Effector memory CD4-positive, alpha-beta T cell (primary cell): ENCODE data around the gene CAMK2G.

Source experiments
- DNase-seq, 3 donors: peaks; one replicate each; pipeline ENCODE4 v3.0.0-alpha.2; 2020
- H3K27ac ChIP-seq: 2 replicates; pipeline ENCODE4 v1.7.0; 2013; ENCODE audit warnings: mild to moderate bottlenecking, low read length, moderate library complexity; ENCODE audit not compliant: insufficient read depth, poor library complexity, severe bottlenecking
- H3K27me3 ChIP-seq: replicated peaks from 2 replicates; pipeline ENCODE4 v1.7.0; 2013; ENCODE audit warnings: mild to moderate bottlenecking, low read length; ENCODE audit not compliant: insufficient read depth, control insufficient read depth, poor library complexity, severe bottlenecking
- H3K36me3 ChIP-seq: 2 replicates; pipeline ENCODE4 v1.7.0; 2013; ENCODE audit warnings: mild to moderate bottlenecking, low read length, moderate library complexity; ENCODE audit not compliant: control insufficient read depth, insufficient read depth
- H3K4me1 ChIP-seq: 2 replicates; pipeline ENCODE4 v1.7.0; 2013; ENCODE audit warnings: low read length, mild to moderate bottlenecking; ENCODE audit not compliant: control insufficient read depth, insufficient read depth, poor library complexity, severe bottlenecking
- H3K4me3 ChIP-seq: 2 replicates; pipeline ENCODE4 v1.7.0; 2013; ENCODE audit warnings: low read length, low read depth, mild to moderate bottlenecking; ENCODE audit not compliant: insufficient read depth, poor library complexity, severe bottlenecking
- H3K9me3 ChIP-seq: 2 replicates; pipeline ENCODE4 v1.7.0; 2013; ENCODE audit warnings: mild to moderate bottlenecking, low read length, moderate library complexity; ENCODE audit not compliant: control insufficient read depth

The CAMK2G gene

GRCh38 chr10:73865107-73865458 lies 9.3 kb downstream of the CAMK2G start:
- peak overlapping the region; percentile 72 for H3K27ac ChIP-seq
- peak overlapping the region; percentile 49 for H3K4me3 ChIP-seq
- no peaks in the 10 kb centered on the region for H3K9me3 ChIP-seq
- peaks cover 42% of the 10 kb centered on the region for H3K4me1 ChIP-seq
- no peaks in the 10 kb centered on the region for H3K27me3 ChIP-seq
- DNase-seq: no peak
- peaks cover 13% of the 10 kb centered on the region for H3K36me3 ChIP-seq

DNA sequence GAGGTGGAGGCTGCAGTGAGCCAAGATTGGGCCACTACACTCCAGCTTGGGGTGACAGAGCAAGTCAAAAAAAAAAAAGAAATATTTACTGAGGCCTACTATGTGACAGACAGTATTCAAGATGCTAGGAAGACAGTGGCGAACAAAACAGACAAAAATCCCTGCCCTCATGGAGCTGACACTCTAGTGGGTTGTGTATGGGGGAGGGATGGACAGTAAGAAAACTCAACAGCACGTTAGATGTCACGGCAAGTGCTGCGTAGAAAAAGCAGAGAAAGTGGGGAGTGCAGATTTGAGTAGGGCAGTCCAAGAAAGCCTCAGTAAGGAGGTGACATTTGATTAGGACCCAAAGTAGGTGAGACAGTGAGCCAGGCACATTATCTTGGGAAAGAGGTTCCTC lies 10.1 kb downstream of the CAMK2G start:
- no peak for DNase-seq
- peaks cover 50% of the 10 kb centered on the region for H3K4me1 ChIP-seq
- no peaks in the 10 kb centered on the region for H3K27me3 ChIP-seq
- H3K9me3 ChIP-seq: no peaks in the 10 kb centered on the region
- H3K36me3 ChIP-seq: peaks cover 12% of the 10 kb centered on the region
- no peak overlapping the region for H3K27ac ChIP-seq
- H3K4me3 ChIP-seq: no peak overlapping the region

DNA sequence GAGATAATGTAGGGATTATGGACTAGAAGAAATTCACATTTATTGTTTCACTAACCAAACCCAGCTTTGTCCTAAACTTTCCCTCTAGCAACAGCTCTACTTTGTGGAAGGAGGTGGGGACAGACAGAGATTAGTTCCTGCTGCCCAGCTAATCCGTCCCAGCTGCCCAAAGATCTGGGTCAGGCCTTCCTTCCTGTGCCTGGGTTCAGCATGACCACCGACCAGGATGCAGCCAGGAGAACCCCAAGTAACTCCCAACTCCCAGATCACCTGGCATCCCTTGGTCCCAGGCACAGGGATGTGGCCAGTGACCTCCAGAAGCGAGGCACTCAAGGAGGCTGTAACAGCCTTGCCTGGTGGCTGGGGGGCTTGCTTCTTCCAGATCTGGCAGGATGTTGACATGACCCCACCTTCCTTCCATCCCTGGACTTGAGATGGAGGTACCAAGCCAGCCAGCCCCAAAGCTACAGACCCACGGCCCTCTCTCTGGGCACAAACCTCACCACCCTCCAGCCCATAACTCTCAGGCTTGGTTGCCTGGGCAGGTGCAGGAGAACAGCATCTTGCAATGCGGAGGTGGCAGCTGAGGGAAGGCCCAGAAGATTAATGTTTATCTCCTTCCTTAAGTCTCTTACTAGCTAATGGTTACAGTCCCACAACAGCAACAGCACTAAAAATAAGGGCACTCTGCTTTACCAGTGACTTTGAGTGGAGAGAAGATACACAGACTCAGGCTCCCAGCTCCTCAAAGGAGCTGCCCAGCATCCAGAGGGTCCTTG lies 11.1 kb downstream of the CAMK2G start:
- no peak overlapping the region for H3K4me3 ChIP-seq
- H3K9me3 ChIP-seq: no peaks in the 10 kb centered on the region
- no peaks in the 10 kb centered on the region for H3K27me3 ChIP-seq
- peaks cover 56% of the 10 kb centered on the region for H3K4me1 ChIP-seq
- peaks cover 12% of the 10 kb centered on the region for H3K36me3 ChIP-seq
- no peak for DNase-seq
- no peak overlapping the region for H3K27ac ChIP-seq

DNA sequence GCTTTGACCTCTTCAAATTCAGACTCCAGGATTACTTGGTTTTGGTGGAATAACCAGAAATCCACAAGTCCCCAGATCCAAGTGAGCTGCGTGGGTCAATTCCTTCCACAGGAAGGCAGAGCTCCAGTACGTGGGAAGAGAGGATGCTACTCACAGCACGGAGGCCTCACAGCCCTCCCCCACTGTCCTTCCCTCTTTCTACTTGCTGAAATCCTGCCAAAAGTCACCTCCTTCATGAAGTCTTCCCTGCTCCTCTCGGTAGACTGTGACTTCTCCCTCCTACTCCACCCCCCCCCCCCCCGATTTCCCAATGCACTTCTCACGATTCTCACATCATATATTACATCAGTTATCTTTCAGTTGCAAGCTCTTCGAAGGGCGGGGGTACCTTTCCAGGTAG lies 12.3 kb downstream of the CAMK2G start:
- Histone ChIP-seq H3K4me3 (no peak overlapping the region), H3K36me3 (peaks cover 12% of the 10 kb centered on the region), H3K27me3 (no peaks in the 10 kb centered on the region), H3K27ac (no peak overlapping the region), H3K4me1 (peaks cover 57% of the 10 kb centered on the region), H3K9me3 (no peaks in the 10 kb centered on the region)
- no peak for DNase-seq

DNA sequence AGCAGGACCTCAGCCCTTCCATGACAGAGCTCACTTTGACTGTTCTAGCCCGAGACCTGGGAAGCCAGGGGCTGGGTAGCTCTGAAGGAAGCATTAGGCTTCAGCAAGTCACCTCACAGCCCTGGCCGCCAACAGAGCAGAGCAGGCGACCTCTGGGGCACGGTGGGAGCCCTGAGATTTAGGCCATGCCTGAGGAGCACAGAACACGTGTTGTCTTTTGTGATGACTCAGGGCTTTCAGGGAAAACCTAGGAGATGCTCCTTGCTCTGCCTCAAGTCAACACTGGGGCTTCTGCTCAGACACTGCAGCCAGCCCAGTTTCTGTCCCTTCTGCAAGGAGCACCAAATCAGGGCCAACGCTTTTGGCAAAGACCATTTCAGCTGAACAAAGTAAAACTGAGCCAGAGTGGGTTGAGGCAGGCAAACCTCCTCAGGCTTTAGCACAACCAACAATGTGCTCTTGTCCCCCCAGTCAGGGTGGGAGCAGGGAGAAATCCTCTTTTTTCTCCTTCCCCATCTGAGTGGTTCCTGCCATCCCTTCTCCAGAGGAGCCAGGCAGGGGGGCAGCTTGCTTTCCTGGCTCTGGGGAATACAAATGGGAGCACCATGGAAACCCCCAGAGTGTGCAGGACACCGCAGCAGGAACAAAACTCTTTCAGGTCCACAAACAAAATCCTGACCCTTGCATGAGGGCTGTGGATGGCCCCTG lies 14.4 kb downstream of the CAMK2G start:
- no peak overlapping the region for H3K4me3 ChIP-seq
- H3K9me3 ChIP-seq: no peaks in the 10 kb centered on the region
- peak overlapping the region; percentile 58 for H3K27ac ChIP-seq
- no peak for DNase-seq
- H3K36me3 ChIP-seq: peaks cover 24% of the 10 kb centered on the region
- no peaks in the 10 kb centered on the region for H3K27me3 ChIP-seq
- H3K4me1 ChIP-seq: peaks cover 39% of the 10 kb centered on the region

GRCh38 chr10:73859428-73859783 lies 14.9 kb downstream of the CAMK2G start:
- no peaks in the 10 kb centered on the region for H3K27me3 ChIP-seq
- peak overlapping the region; percentile 58 for H3K27ac ChIP-seq
- H3K9me3 ChIP-seq: no peaks in the 10 kb centered on the region
- H3K36me3 ChIP-seq: peaks cover 26% of the 10 kb centered on the region
- peaks cover 36% of the 10 kb centered on the region for H3K4me1 ChIP-seq
- no peak overlapping the region for H3K4me3 ChIP-seq
- peak in 2 of 3 donors; percentile 18 to 36 for DNase-seq

DNA sequence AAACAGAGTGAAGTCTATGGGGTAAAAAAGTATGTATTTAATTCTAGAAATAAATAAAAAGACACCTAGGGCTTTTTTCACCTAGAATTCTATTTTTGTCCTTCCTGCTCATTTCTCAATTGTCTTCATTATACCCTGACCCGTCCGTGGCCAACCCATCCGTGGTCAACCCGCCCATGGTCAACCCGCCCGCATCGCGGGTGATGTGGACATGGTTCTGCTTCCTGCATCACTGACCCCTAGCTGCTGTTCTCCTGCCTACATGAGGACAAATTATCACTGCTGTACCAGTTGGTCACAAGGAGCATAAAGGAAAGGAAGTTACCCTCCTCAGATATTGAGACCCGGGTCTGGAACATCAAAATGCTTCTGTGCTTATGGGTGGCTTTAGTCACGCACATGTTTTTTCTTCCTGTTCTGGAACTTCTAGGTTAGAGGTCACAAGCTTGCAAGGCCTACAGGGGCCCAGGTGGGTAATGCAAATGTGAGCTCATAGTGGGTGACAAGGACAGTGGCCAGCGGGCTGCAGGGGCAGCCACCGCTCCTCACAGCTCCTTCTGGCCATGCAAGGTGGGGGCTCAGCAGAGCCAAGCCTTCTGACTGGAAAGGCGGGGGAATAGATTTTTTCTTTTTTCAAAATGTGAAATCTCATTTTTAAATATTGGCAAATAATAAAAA lies 15.5 kb downstream of the CAMK2G start:
- H3K36me3 ChIP-seq: peaks cover 31% of the 10 kb centered on the region
- no peaks in the 10 kb centered on the region for H3K27me3 ChIP-seq
- peaks cover 36% of the 10 kb centered on the region for H3K4me1 ChIP-seq
- no peaks in the 10 kb centered on the region for H3K9me3 ChIP-seq
- no peak for DNase-seq
- no peak overlapping the region for H3K4me3 ChIP-seq
- peak overlapping the region; percentile 58 for H3K27ac ChIP-seq

DNA sequence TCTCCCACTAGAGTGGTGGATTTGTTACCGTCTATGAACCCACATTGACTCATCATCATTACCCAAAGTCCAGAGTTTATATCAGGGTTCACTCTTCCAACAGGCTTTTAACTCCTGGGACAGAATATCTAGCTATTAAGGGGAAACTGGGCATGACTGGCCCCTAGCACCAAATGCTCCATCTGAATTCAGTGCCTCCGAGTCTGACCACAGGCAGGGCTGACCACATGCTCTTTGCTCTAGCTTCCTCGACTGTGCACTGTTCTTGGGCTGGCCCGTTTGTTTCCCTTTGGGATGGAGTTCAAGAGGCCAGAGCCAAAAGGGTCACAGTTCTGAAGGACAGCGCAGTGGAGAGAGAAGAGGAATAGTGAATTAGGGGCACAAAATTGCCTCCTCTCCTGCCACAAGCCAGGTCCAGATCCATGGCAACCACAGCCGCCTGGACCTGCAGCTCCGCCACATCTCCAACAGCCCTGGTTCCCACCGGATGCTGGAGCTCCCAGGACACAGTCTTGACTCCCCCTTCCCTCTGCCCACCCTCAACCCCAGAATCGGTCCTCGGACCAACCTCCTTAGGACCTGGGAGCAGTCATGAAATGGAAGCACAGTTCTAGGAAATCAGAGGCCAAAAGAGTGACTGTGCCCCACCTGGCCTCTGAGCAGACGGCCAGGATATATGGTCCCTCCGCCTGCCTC lies 16.2 kb downstream of the CAMK2G start:
- no peak for DNase-seq
- Histone ChIP-seq H3K9me3 (no peaks in the 10 kb centered on the region), H3K4me3 (no peak overlapping the region), H3K27ac (peak overlapping the region; percentile 35), H3K36me3 (peaks cover 36% of the 10 kb centered on the region), H3K27me3 (no peaks in the 10 kb centered on the region), H3K4me1 (peaks cover 36% of the 10 kb centered on the region)

- H3K36me3 ChIP-seq: peaks cover 41% of the 10 kb centered on the region
- no peaks in the 10 kb centered on the region for H3K27me3 ChIP-seq
- peak overlapping the region; percentile 35 for H3K27ac ChIP-seq
- no peak for DNase-seq
- H3K4me3 ChIP-seq: no peak overlapping the region
- H3K4me1 ChIP-seq: peaks cover 32% of the 10 kb centered on the region
- no peaks in the 10 kb centered on the region for H3K9me3 ChIP-seq
Observed at GRCh38 chr10:73857446-73857845, 16.9 kb downstream of the CAMK2G start.
